GM18873 (cell line): ENCODE data around the gene GRM1.
A peak's percentile ranks its signal among the peaks of the same experiment; 100 is the strongest.

Experiments used
- ATAC-seq: cut with Tn5 transposase; IDR thresholded peaks from one replicate; pipeline ENCODE4 v1.9.1; 2021; ENCODE audit warnings: mild to moderate bottlenecking, moderate library complexity, moderate number of reproducible peaks; ENCODE audit not compliant: unreplicated experiment, low FRiP score

The GRM1 gene

GRCh38 chr6:146028851-146029572, at the start of gene GRM1:
Gene GRM1 (plus strand): TSS chr6:146029062. CDS start chr6:146029518, 456 bp downstream.
- no peak for ATAC-seq

GRCh38 chr6:146009338-146009737, 19.5 kb upstream of the GRM1 start:
- ATAC-seq: no peak

- no peak for ATAC-seq
Measured at GRCh38 chr6:146014233-146014632, 14.6 kb upstream of the GRM1 start.

GRCh38 chr6:146017672-146018071, 11.2 kb upstream of the GRM1 start:
- ATAC-seq: no peak

- ATAC-seq: no peak
Measured at GRCh38 chr6:146026873-146027272, 2.0 kb upstream of the GRM1 start.

GRCh38 chr6:146027586-146028251, 1.1 kb upstream of the GRM1 start:
- ATAC-seq: no peak

- peak; percentile 63 for ATAC-seq
Measured at GRCh38 chr6:146028252-146028795, 538 bp upstream of the GRM1 start.

- no peak for ATAC-seq
Measured at GRCh38 chr6:146029573-146030184, 817 bp downstream of the GRM1 start.

GRCh38 chr6:146032387-146032786, 3.5 kb downstream of the GRM1 start:
- no peak for ATAC-seq

- ATAC-seq: no peak
Measured at GRCh38 chr6:146040360-146040759, 11.5 kb downstream of the GRM1 start.

GRCh38 chr6:146041282-146041681, 12.4 kb downstream of the GRM1 start:
- no peak for ATAC-seq

- ATAC-seq: no peak
Measured at GRCh38 chr6:146047371-146047770, 18.5 kb downstream of the GRM1 start.

GRCh38 chr6:146050168-146050567, 21.3 kb downstream of the GRM1 start:
- ATAC-seq: no peak

- no peak for ATAC-seq
Measured at GRCh38 chr6:146056506-146056905, 27.6 kb downstream of the GRM1 start.

- no peak for ATAC-seq
Measured at GRCh38 chr6:146065690-146066089, 36.8 kb downstream of the GRM1 start.

- no peak for ATAC-seq
Measured at GRCh38 chr6:146066506-146066905, 37.6 kb downstream of the GRM1 start.

- no peak for ATAC-seq
Measured at GRCh38 chr6:146071781-146072180, 42.9 kb downstream of the GRM1 start.

- ATAC-seq: no peak
Measured at GRCh38 chr6:146077992-146078391, 49.1 kb downstream of the GRM1 start.

GRCh38 chr6:146087386-146087785, 58.5 kb downstream of the GRM1 start:
- ATAC-seq: no peak

- ATAC-seq: no peak
Measured at GRCh38 chr6:146090474-146090873, 61.6 kb downstream of the GRM1 start.

GRCh38 chr6:146092961-146093686, 64.3 kb downstream of the GRM1 start:
- ATAC-seq: no peak
